GM18499 (cell line): ENCODE measurements around the gene RIMBP3B.
"Not testable (repeated sequence)": the region's sequence is repeated elsewhere in the genome, so short reads cannot be mapped to it uniquely, and the experiment has no call there.

ENCODE experiments used
- ATAC-seq: cut with Tn5 transposase; IDR thresholded peaks from one replicate; pipeline ENCODE4 v1.9.1; 2021; ENCODE audit warnings: moderate number of reproducible peaks; ENCODE audit not compliant: insufficient read depth, unreplicated experiment

Gene RIMBP3B

DNA sequence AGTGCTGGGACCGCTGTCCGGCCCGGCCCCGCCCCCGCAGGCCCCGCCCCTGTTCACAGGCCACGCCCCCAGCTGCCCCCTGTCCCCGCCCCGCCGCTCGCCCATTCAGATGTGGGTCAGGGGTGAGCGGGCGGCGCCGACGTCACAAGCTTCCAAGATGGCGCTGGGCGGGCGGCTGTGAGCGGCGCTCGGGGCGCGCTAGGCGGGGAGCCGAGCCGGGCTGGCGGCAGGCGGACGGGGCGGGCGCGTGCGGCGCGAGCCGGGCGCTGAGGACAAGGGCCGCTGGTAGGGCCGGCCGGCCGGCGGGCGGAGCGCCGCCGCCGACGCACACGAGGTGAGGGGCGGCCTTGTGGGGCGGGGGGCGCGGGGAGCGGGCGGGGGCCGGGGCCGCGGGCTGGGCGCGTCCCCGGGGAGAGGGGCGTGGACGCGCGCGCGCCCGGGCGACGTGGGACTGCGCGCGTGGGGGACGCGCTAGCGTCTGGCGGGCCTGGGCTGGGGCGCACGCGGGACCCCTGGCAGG lies 33.7 kb downstream of the RIMBP3B start, which contains the start of gene HIC2:
HIC2 (plus strand) TSS at position 145 of the 520 bp plus-strand sequence. CDS start 25,461 bp downstream, outside the sequence.
- not testable (repeated sequence) for ATAC-seq

- ATAC-seq, result not testable (repeated sequence)
Measured at GRCh38 chr22:21417853-21418252, 34.3 kb downstream of the RIMBP3B start.

DNA sequence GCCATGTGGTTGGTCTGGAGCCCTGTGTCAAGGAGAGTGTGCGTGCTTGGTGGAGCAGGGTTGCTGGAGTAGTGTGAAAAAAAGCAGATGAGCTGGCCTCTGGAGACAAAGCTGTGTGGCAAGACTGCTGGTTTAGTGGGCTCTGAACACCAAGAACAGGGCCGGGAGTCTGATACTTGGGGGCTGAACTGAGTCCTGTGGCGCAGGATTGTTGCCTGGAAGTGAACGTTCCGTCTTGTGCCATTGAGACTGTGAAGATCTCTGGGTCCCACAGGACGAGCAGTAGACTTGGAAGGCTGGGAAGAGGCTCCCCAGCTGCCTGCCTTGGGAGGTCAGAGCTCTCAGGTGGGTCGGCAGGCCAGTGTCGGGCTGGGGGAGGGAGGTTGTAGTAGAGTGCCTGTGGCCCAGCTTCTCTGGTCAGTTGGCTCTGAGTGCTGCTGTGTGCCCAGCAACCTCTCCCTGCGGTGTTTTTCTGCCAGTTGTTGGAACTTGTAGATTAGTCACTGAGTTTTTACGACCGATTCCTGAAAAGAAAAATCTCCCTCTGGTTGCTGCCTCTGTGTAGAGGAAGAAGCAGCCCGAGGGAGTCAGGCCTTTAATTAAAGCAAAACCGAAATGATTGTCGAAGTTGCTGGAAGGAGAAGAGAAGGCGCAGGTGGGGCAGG lies 35.6 kb downstream of the RIMBP3B start:
- ATAC-seq, result not testable (repeated sequence)

DNA sequence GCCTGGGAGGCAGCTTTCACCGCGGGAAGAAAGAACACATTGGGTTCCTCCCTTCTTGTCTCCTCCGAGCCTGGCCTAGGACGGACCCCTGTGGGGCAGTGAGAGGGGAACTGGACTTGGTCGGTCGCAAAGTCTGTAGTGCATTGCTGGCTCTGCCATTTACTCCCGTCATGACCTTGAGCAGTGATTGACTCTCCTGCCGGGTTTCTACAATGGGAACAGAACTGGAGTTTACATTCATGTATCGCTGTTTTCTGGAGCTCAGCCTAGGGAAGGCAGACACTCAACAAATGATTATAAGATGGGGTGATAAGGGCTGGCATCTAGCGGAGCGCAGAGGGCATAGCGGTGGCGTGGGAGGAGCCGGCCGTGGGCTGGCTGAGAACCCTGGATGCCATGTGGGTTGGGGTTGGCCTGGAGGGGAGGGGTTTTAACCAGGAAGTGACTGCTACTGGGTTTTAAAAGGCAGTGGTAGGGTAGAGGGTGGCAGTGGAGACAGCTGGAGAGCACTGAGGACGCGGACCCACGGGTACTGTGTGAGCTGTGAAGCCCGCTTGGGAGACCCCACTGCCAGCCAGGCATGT lies 36.7 kb downstream of the RIMBP3B start:
- not testable (repeated sequence) for ATAC-seq

DNA sequence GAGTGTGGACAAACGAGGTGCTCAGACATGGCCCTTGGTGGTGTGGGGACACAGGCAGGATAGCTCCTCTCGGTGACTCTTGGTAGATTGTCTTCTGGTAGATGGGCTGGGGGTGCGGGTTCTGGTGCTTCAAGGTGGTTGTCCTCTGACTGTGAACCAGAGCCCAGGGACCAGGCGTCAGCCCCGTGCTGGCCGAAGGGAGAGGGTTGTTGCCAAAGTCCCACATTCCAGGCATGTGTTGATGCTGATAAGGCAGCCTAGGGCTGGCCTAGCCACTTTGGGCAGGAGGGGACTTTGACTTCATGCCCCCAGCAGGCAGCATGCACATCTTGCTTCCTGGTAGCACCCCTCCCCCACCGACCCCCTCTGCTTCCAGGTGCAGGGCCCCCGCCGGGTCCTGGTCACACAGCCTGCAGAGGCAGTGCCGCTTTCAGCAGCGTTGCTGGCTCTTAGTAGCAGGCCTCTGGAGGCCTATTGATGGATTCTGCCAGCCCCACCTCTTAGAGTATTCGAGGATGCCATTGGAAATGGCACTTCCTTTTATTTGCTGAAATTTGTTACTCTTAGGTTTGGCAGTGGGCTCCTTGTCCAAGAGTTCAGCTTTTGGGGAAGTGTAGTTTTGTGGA lies 40.6 kb downstream of the RIMBP3B start:
- ATAC-seq, result not testable (repeated sequence)

DNA sequence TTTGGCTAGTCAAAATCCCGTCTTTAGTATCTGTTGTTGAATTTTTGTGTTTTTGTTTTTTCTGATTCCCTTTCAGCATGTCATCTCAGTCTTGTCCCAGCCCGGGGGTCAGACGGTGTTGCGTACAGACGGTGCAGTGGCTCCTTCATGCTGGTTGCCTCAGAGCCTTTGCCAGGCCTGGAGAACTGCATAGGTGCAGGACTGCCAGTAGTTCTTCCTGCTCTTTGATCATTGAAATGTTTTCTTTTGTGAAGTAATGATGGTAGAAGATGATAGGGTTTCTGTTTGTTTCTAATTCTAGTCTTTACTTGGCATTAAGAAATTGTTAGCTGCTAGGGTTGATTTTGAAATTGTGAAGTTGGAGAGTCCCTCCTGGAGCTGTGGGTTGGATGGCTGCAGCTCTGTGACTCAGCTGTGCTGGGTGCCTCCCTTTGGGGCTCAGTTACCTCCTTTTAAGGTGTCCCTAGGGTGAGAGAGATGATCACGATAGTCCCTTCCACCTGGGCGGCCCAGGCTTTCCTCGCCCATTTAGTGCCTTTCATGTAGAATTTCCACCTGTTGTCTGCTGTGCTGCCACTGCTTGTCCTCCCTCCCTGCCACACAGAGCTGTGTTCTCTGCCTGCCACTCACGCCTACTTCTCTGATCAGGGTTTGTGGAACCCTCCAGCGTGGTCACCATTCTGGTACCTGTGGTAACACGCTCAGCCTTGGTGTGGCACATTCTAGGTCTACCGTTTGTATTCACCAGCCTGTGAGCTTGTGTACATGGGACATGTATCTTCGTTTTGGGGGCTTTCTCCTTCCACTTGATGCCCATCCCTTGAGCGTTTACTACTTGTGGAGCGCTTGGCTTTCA lies 51.1 kb downstream of the RIMBP3B start:
- not testable (repeated sequence) for ATAC-seq

GRCh38 chr22:21435998-21436810 lies 52.7 kb downstream of the RIMBP3B start:
- not testable (repeated sequence) for ATAC-seq

GRCh38 chr22:21438013-21438412 lies 54.5 kb downstream of the RIMBP3B start:
- ATAC-seq, result not testable (repeated sequence)
